Heart right ventricle (tissue), 16 donors: ENCODE data around the gene DIRAS1. TPM values are rescaled to one million over a fixed set of nuclear protein-coding genes. Genes with fewer than 3 reads are reported as not detected.
A peak's percentile ranks its signal among the peaks of the same experiment; 100 is the strongest.
"Not testable (repeated sequence)": the region's sequence is repeated elsewhere in the genome, so short reads cannot be mapped to it uniquely, and the experiment has no call there.

Source experiments
- ATAC-seq, 8 donors: fragments of 200-7000 bp; cut with Tn5 transposase; one replicate each; pipeline ENCODE4 v1.9.1; 2020; ENCODE audit warnings: mild to moderate bottlenecking in 8 of 8, moderate library complexity in 8 of 8, moderate number of reproducible peaks in 1 of 8
- DNase-seq, 2 donors: peaks; one replicate each; pipeline ENCODE4 v3.0.0-alpha.2; 2020
- H3K27ac ChIP-seq, 10 donors: fragments of 200-600 bp; sonication (generic) in 2 of 10; one replicate each; pipeline versions ENCODE4 v1.5.0 to v1.8.0; 2020 to 2022; ENCODE audit warnings: mild to moderate bottlenecking in 3 of 10
- H3K27me3 ChIP-seq, 7 donors: fragments of 200-600 bp; one replicate each; pipeline ENCODE4 v1.8.0; 2021 to 2022; ENCODE audit warnings: mild to moderate bottlenecking in 2 of 7
- H3K36me3 ChIP-seq, 9 donors: fragments of 200-600 bp; sonication (generic) in 1 of 9; one replicate each; pipeline versions ENCODE4 v1.5.0 to v1.8.0; 2020 to 2022; ENCODE audit warnings: mild to moderate bottlenecking in 2 of 9
- H3K4me1 ChIP-seq, 9 donors: fragments of 200-600 bp; sonication (generic) in 1 of 9; one replicate each; pipeline versions ENCODE4 v1.5.0 to v1.8.0; 2020 to 2022; ENCODE audit warnings: mild to moderate bottlenecking in 4 of 9
- H3K4me3 ChIP-seq, 10 donors: fragments of 200-600 bp; sonication (generic) in 2 of 10; one replicate each; pipeline versions ENCODE4 v1.5.0 to v1.8.0; 2020 to 2022; ENCODE audit warnings: mild to moderate bottlenecking in 7 of 10, moderate library complexity in 2 of 10
- H3K9me3 ChIP-seq, 11 donors: fragments of 200-600 bp in 10 of 11; sonication (generic) in 2 of 11; one replicate each; pipeline versions ENCODE4 v1.5.0 to v1.8.0; 2013 to 2022; ENCODE audit warnings: mild to moderate bottlenecking in 2 of 11, control low read depth in 1 of 11, moderate library complexity in 1 of 11
- WGBS, 2 donors: extraction: QIAGEN DNeasy Blood & Tissue Kit; methylation state at CpG; one replicate each; pipeline ENCODE4 v1.1.7; 2013; ENCODE audit warnings: inconsistent platforms in 1 of 2; 5-methylcytosine and 5-hydroxymethylcytosine counted together
- intact Hi-C, 10 donors: fragments of 100-400 bp; cut with DNase I; formaldehyde crosslinking; loops; one replicate each; pipeline versions ENCODE4 v1.11.1 to v1.14.2; 2022
- polyA plus RNA-seq, 2 donors: library from polyadenylated mRNA; stranded (reverse); fragments of 200-250 nt; gene quantifications; one replicate each; pipeline ENCODE4 v1.2.3, GENCODE V29; 2013
- total RNA-seq, 10 donors: library from RNA; stranded (reverse); fragmentation: NEBNext Ultra II Directional in 3 of 10; extraction: Animal tissue kit (Norgen Biotek cat#: 25700) in 3 of 10; gene quantifications; one replicate each; pipeline versions ENCODE4 v1.2.1 to v1.2.4, GENCODE V29; 2021 to 2023
- TF ChIP-seq, protein P1 (sequence below), 9 donors: fragments of 200-600 bp; sonication (generic) in 2 of 9; IDR thresholded peaks; one replicate each; pipeline versions ENCODE4 v1.5.0 to v1.8.0; 2021 to 2022; ENCODE audit warnings: antibody characterized with exemption in 9 of 9, mild to moderate bottlenecking in 5 of 9, moderate library complexity in 1 of 9
- donor health status: Arrhythmogenic right ventricular cardiomyopathy.
- donor health status: ischemic (EF 13 %, LVEDD 7.1; RV severe dilation, severe dysfunction).
- donor health status: healthy with polysubstance abuse.
- donor health status: DM: no; HTN: yes; CAD: no.
- donor health status: DM: no; HTN: no; CAD: no.
- donor health status: ischemic (EF 25% LVEDD 6.9; RV normal size, moderate dysfunction).
- donor health status: ischemic (EF 25% LVEDD 5.7; RV mildly dilated, moderate dysfunction).
- donor health status: healthy.
- donor health status: DM: yes; HTN: yes; CAD: no.
- donor health status: Ischemic cardiomyopathy.
- donor health status: ischemic (EF 35%, LVEDD 5.7; RV mildly dilated, moderate dysfunction).
- donor health status: nonischemic (EF 11% LVEDD 7.7; RV severe dilation, severe dysfunction).
- donor health status: DM: yes; HTN: yes; CAD: no.
- donor health status: PGD.
- donor health status: ischemic (EF 29% LVEDD 5.4; RV normal size, mild dysfunction).
- donor health status: nonischemic (EF 23%, LVEDD 6.1; RV moderate dilation, normal function).

Gene DIRAS1
- total and polyA plus RNA-seq, 12 donors: 63.7 to 381 (median 157) TPM

GRCh38 chr19:2675892-2676291 lies 45.3 kb downstream of the DIRAS1 start:
- Histone ChIP-seq H3K27ac (peak overlapping the region in 8 of 10 donors; percentile 71 to 88 (median 78)), H3K9me3 (no peaks in the 10 kb centered on the region), H3K36me3 (no peaks in the 10 kb centered on the region), H3K27me3 (no peaks in the 10 kb centered on the region), H3K4me1 (peaks cover 0 to 32% (median 10%) of the 10 kb centered on the region in 9 donors), H3K4me3 (peak overlapping the region in 4 of 10 donors; percentile 21 to 43 (median 29))
- intact Hi-C loops: no loop called here
- DNase-seq: no peak
- TF ChIP-seq, protein P1, sequence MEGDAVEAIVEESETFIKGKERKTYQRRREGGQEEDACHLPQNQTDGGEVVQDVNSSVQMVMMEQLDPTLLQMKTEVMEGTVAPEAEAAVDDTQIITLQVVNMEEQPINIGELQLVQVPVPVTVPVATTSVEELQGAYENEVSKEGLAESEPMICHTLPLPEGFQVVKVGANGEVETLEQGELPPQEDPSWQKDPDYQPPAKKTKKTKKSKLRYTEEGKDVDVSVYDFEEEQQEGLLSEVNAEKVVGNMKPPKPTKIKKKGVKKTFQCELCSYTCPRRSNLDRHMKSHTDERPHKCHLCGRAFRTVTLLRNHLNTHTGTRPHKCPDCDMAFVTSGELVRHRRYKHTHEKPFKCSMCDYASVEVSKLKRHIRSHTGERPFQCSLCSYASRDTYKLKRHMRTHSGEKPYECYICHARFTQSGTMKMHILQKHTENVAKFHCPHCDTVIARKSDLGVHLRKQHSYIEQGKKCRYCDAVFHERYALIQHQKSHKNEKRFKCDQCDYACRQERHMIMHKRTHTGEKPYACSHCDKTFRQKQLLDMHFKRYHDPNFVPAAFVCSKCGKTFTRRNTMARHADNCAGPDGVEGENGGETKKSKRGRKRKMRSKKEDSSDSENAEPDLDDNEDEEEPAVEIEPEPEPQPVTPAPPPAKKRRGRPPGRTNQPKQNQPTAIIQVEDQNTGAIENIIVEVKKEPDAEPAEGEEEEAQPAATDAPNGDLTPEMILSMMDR (IDR thresholded peaks at IDR 0.05): no peak
- 23 to 29% methylated on average over 11 of the region's 11 CpGs for WGBS, 2 donors
- peak in 7 of 8 donors; percentile 28 to 48 (median 41) for ATAC-seq

DNA sequence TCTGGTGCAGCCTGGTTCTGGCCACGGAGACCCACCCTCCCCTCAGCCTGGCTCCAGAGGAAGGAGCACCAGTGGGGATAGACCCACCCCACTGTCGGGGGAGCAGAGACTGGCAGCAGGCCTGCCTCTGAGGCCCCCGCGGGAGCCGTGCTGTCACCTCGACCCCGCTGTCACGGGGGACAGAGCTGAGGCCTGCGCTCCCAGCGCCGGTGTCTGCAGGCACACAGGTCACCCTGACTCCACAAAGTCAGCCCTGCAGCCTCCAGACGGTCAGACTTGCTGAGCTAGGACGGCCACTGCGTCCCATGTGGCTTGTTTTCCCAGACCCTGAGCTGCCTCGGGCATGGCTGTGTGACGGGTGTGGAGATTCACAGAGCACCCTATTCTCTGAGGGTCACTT lies 51.0 kb downstream of the DIRAS1 start:
- DNase-seq (no peak), ATAC-seq (peak in 3 of 8 donors; percentile 12 to 38 (median 32))
- 64 to 70% methylated on average over 16 of the region's 16 CpGs for WGBS, 2 donors
- TF ChIP-seq, protein P1 (IDR thresholded peaks at IDR 0.05): no peak
- intact Hi-C loops: no loop called here
- Histone ChIP-seq H3K36me3 (no peaks in the 10 kb centered on the region), H3K27ac (peak overlapping the region in 3 of 10 donors; percentile 5 to 53 (median 21)), H3K9me3 (no peaks in the 10 kb centered on the region), H3K4me3 (no peak overlapping the region), H3K4me1 (peaks cover 0 to 30% (median 7%) of the 10 kb centered on the region in 9 donors), H3K27me3 (no peaks in the 10 kb centered on the region)

DNA sequence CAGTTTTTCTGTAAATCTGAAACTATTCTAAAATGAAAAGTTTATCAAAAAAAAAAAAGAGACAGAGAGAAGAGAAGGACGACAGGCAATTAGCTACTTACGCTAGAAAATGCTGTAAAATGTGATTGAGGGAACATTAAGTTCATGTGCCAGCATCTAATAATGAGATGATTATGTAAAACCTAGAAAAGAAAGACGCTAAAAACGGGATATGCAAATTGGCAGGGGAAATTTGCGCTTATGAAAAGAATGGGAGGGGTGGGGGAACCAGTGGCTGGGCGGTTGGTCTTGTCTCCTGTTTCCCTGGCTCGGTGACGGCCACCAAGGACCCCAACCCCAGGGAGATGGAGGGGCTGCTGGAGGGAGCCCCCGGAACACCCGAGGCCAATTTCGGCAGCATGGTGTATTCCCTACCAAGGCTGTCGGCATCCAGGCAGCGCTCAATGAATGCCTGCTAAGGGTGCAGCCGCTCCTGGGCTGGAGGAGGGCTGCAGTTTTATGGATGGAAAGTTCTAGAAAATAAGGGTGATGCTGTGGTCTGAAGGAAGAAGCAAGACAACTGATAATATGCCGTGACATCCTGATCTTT lies 52.9 kb downstream of the DIRAS1 start:
- ATAC-seq: no peak

DNA sequence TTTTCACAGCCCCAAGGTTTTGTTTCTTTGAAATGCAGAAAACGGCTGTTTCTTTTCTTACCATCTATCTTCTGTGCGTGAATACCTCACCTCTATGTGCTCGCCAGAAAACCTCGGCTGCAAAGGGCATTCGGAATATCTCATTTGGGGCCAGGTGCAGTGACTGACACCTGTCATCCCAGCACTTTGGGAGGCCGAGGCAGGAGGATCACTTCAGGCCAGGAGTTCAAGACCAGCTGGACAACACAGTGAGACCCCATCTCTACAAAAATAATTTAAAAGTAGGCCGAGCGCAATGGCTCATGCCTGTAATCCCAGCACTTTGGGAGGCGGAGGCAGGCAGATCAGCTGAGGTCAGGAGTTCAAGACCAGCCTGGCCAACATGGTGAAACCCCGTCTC lies 53.8 kb downstream of the DIRAS1 start:
- DNase-seq, H3K4me3 ChIP-seq, H3K36me3 ChIP-seq, intact Hi-C loops, ATAC-seq, H3K27ac ChIP-seq, H3K27me3 ChIP-seq: not testable (repeated sequence)
- peaks cover 0 to 36% (median 8%) of the 10 kb centered on the region in 9 donors for H3K4me1 ChIP-seq
- H3K9me3 ChIP-seq: peaks cover 0 to 11% (median 0%) of the 10 kb centered on the region in 11 donors
- 92% methylated on average over 10 of the region's 10 CpGs for WGBS, 2 donors

More for the DNA sequence above, 52.9 kb downstream of the DIRAS1 start:
- H3K27me3 ChIP-seq: no peaks in the 10 kb centered on the region
- H3K9me3 ChIP-seq: peaks cover 0 to 2% (median 0%) of the 10 kb centered on the region in 11 donors
- H3K27ac ChIP-seq: no peak overlapping the region
- WGBS, 2 donors: 77 to 86% methylated on average over 15 of the region's 15 CpGs
- no peaks in the 10 kb centered on the region for H3K36me3 ChIP-seq
- H3K4me1 ChIP-seq: peaks cover 0 to 36% (median 8%) of the 10 kb centered on the region in 9 donors
- no peak overlapping the region for H3K4me3 ChIP-seq
- no peak for DNase-seq
- intact Hi-C loops: no loop called here
- TF ChIP-seq, protein P1 (IDR thresholded peaks at IDR 0.05): no peak
